Measurements from ENCODE around the gene CCDC88C.

DNA sequence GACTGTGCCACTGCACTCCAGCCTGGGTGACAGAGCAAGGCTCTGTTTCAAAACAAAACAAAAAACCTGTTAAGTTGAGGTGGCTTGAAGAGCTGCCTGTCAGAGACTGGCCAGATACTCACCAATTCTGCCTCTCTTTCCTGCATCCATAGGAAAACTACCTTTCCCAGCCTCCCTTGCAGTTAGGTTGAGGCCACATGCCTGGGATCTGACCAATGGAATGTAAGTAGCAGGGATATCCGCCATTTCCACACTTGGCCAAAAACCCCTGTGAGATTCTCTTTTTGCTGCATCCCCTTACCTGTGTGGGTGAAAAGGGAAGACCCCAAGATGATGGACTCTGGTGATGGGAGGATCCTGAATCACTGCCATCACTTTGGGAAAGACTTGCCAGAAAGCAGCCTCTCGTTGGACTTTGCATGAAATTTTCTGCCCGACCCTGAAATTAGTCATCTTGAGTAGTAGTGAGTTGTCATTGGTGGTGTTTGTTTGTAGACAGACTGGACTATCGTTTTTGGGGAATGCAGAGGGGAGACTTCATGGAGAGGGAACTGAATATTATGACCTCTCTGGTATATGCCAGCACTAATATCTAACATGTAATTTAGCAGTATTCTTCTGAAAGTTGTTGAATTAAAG is 187.1 kb downstream of the CCDC88C start:
- TF ChIP-seq, protein P1, sequence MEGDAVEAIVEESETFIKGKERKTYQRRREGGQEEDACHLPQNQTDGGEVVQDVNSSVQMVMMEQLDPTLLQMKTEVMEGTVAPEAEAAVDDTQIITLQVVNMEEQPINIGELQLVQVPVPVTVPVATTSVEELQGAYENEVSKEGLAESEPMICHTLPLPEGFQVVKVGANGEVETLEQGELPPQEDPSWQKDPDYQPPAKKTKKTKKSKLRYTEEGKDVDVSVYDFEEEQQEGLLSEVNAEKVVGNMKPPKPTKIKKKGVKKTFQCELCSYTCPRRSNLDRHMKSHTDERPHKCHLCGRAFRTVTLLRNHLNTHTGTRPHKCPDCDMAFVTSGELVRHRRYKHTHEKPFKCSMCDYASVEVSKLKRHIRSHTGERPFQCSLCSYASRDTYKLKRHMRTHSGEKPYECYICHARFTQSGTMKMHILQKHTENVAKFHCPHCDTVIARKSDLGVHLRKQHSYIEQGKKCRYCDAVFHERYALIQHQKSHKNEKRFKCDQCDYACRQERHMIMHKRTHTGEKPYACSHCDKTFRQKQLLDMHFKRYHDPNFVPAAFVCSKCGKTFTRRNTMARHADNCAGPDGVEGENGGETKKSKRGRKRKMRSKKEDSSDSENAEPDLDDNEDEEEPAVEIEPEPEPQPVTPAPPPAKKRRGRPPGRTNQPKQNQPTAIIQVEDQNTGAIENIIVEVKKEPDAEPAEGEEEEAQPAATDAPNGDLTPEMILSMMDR (IDR thresholded peaks at IDR 0.05) = no peak
- no peak for TF ChIP-seq ZFX (IDR thresholded peaks at IDR 0.05; ENCODE audit: borderline replicate concordance)

Measured in 22Rv1 (cell line).